Retinal pigment epithelial cell (primary cell): ENCODE measurements around the gene UBE3C.
"Not testable (repeated sequence)": the region's sequence is repeated elsewhere in the genome, so short reads cannot be mapped to it uniquely, and the experiment has no call there.

Experiments used
- DNase-seq: peaks from one replicate; pipeline ENCODE4 v3.0.0-alpha.2; 2010; ENCODE audit warnings: low read depth
- H3K4me3 ChIP-seq: 2 replicates; pipeline ENCODE4 v1.5.1; 2011; ENCODE audit warnings: mild to moderate bottlenecking, low read length, control low read depth, moderate library complexity
- TF ChIP-seq, protein P1 (sequence below): conservative IDR thresholded peaks from 2 replicates; pipeline ENCODE4 v1.5.1; 2011; ENCODE audit warnings: low read depth, low read length, control low read depth, inconsistent platforms

UBE3C gene

DNA sequence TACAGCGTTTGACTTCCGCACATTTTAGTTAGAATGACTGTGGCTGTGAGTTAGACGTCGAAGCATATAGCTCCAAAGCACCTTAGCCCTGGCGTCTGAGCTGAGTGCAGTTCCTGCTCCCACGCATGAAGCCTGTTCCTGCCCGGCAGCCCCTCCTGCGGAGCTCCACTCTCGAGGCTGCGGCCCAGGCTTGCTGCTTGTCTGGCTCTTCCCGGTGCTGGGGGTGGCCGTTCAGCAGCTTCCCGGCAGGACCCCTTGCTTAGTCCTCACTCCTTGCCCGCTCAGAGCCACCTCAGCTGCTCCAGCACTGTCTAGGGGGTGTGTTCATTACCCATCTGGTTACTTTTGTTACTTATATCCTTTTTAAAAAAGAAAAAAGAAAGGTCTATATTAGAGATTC lies 109.9 kb downstream of the UBE3C start:
- no peak overlapping the region for H3K4me3 ChIP-seq
- TF ChIP-seq, protein P1, sequence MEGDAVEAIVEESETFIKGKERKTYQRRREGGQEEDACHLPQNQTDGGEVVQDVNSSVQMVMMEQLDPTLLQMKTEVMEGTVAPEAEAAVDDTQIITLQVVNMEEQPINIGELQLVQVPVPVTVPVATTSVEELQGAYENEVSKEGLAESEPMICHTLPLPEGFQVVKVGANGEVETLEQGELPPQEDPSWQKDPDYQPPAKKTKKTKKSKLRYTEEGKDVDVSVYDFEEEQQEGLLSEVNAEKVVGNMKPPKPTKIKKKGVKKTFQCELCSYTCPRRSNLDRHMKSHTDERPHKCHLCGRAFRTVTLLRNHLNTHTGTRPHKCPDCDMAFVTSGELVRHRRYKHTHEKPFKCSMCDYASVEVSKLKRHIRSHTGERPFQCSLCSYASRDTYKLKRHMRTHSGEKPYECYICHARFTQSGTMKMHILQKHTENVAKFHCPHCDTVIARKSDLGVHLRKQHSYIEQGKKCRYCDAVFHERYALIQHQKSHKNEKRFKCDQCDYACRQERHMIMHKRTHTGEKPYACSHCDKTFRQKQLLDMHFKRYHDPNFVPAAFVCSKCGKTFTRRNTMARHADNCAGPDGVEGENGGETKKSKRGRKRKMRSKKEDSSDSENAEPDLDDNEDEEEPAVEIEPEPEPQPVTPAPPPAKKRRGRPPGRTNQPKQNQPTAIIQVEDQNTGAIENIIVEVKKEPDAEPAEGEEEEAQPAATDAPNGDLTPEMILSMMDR, result no peak
- DNase-seq, result no peak

DNA sequence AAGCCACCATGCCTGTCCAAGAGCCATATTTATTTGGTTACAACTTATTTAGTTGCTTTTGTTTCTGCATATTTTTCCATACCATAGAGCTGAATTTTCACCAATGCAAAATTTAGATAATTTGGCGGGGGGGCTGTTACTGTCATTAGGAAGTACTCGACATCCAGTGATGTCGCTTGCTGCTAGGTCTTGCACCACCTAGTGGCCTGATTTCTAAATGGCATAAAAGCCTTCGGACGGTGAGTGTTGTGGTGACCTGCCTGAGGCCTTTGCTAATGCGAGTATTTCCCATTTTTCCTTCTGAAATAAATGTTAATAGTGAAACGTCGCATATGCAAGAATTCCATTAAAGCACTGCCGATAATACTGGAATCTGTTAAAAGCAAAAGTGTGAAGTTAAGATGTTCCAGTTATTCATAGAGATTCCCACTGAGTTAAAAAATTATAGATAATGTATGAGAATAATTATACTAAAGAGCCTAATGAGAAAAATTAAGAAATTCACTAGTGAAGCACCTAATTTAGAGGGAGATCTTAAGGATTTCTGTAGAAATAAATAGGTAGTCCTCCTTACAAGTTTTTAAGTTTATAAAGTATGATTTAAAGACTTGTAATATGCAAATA lies 112.0 kb downstream of the UBE3C start:
- no peak for DNase-seq
- no peak overlapping the region for H3K4me3 ChIP-seq
- TF ChIP-seq, protein P1, result peak; percentile 84

DNA sequence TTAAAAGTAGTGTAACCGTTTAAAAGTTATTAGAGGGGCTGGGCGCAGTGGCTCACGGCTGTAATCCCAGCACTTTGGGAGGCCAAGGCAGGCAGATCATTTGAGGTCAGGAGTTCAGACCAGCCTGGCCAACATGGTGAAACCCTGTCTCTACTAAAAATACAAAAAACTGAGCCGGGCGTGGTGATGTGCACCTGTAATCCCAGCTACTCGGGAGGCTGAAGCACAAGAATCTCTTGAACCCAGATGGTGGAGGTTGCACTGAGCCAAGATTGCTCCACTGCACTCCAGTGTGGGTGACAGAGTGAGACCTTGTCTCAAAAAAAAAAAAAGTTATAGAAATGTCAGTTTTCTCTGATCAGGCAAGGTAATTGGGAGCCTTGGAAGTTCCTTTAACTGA lies 113.1 kb downstream of the UBE3C start:
- DNase-seq, H3K4me3 ChIP-seq: not testable (repeated sequence)

DNA sequence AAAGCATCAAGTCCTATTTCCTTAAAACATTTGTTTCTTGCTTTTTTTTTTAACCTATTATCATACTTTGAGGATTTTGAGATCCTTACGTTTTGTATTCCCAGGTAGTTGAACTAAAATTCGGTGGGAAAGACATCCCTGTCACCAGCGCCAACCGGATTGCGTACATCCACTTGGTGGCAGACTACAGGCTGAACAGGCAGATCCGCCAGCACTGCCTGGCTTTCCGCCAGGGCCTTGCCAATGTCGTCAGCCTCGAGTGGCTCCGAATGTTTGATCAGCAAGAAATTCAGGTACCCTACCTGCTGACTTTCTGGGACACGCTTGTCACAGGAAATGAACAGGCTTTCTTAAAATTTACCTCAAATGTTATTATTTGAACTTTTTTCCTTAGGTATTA lies 115.1 kb downstream of the UBE3C start:
- DNase-seq, result no peak
- TF ChIP-seq, protein P1, result no peak
- no peak overlapping the region for H3K4me3 ChIP-seq

DNA sequence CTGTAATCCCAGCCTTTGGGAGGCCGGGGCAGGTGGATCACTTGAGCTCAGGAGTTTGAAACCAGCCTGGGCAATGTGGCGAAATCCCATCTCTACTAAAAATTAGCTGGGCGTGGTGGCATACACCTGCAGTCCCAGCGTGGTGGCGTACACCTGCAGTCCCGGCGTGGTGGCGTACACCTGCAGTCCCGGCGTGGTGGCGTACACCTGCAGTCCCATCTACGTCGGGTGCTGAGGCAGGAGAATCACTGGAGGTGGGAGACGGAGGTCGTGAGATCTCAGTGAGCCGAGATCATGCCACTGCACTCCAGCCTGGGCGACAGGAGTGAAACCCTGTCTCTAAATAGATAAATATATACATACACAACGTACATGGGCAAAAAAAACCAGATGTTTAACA lies 116.1 kb downstream of the UBE3C start:
- not testable (repeated sequence) for DNase-seq, H3K4me3 ChIP-seq

DNA sequence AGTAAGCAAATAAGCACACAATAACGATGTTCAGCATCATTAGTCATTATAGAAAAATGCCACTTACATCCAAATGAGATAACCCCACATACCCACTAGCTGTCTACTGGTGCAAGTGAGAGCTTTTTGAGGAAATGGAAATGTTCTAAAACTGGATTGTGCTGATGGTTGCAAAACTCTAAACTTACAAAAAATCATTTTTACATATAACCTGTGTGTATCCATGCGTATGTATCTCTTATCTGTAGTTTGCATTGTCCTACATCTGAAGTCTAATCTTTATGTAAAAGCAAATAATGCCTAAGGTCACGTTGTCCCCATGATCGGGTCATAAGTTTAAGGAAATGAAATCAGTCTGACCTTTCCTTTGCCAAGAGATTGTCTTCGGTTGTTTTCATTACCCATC lies 116.5 kb downstream of the UBE3C start:
- TF ChIP-seq, protein P1, result no peak
- no peak overlapping the region for H3K4me3 ChIP-seq
- DNase-seq, result no peak

DNA sequence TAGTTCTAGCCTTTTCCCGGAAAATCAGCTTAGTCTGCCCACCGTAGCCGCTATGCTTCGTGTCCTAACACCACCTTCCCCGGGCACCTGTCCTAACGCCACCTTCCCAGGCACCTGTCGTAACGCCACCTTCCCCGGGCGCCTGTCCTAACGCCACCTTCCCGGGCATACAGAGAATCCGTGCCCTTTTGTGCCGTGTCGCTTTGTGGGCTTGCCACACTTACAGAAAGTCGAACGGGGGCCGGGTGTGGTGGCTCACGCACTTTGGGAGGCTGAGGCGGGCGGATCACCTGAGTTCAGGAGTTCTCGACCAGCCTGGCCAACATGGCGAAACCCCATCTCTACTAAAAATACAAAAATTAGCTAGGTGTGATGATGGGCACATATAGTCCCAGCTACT lies 124.4 kb downstream of the UBE3C start:
- no peak for DNase-seq
- TF ChIP-seq, protein P1, result no peak
- H3K4me3 ChIP-seq, result no peak overlapping the region

DNA sequence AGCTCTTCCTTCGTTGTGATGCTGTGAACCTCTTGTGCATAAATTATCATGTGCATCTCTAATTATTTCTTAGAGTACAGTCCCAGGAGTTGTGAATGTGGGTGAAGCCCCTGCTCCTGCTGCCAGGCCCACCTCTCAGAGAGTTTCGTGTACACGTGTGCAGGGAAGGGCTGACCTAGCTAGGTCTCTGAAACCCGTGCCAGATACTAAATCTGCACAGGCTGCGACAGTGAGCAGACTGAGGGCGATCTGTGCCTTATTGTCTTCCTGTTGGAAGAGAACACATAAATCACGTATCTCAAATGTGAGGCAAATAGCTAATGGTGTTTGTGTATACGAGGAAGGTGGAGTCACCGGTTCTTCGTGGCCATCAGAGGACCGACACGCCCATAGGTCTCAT lies 126.3 kb downstream of the UBE3C start:
- TF ChIP-seq, protein P1, result no peak
- no peak for DNase-seq
- H3K4me3 ChIP-seq, result no peak overlapping the region
